Fibroblast of skin of back (primary cell): ENCODE results near the gene TMC8. TPM values are rescaled to one million over a fixed set of nuclear protein-coding genes. Genes with fewer than 3 reads are reported as not detected.
"Not testable (repeated sequence)": the region's sequence is repeated elsewhere in the genome, so short reads cannot be mapped to it uniquely, and the experiment has no call there.

Experiments
- DNase-seq: peaks from one replicate; pipeline ENCODE4 v3.0.0-alpha.2; 2013
- polyA plus RNA-seq, 2 experiments: library from polyadenylated mRNA; unstranded; fragments of 120-200 nt; gene quantifications; one replicate each; pipeline ENCODE4 v1.2.1, GENCODE V29; 2013; ENCODE audit not compliant: insufficient read length in 2 of 2

TMC8 gene, protein sequence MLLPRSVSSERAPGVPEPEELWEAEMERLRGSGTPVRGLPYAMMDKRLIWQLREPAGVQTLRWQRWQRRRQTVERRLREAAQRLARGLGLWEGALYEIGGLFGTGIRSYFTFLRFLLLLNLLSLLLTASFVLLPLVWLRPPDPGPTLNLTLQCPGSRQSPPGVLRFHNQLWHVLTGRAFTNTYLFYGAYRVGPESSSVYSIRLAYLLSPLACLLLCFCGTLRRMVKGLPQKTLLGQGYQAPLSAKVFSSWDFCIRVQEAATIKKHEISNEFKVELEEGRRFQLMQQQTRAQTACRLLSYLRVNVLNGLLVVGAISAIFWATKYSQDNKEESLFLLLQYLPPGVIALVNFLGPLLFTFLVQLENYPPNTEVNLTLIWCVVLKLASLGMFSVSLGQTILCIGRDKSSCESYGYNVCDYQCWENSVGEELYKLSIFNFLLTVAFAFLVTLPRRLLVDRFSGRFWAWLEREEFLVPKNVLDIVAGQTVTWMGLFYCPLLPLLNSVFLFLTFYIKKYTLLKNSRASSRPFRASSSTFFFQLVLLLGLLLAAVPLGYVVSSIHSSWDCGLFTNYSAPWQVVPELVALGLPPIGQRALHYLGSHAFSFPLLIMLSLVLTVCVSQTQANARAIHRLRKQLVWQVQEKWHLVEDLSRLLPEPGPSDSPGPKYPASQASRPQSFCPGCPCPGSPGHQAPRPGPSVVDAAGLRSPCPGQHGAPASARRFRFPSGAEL
- not detected for polyA plus RNA-seq (2013, experiment 1 of 2; ENCODE audit: insufficient read length)
- polyA plus RNA-seq (2013, experiment 2 of 2; ENCODE audit: insufficient read length), result not detected

DNA sequence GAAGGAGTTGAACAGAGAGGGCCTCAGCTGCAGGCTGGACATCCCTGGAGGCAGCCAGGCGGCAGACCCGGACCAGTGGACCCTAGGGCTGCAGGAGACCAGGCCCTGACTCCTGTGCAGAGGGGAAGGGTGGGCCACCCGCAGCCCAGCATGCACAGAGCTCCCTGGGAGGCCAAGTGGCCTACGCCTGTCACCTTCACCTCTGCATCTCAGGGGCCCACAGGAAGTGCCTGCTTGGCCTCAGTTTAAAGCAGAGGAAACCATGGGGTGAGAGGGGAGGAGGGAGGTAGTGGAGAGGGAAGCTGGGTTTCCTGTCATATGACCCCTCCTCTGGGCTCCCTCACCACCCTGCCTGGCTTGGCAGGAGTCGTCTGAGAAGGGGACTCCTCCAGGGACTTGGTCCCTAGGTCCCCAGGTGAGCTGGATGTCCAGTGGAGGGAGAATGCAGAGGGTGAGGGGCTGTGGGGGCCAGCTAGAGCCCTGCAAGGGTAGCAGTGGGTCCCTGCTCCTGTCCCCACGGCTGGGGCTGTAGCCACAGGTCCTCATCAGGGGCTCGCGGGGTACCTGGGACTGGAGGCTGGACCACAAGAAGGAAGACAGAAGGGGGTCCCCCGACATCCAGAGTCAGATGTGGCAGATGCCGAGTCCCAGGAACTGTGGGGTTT, at the start of gene TMC8:
TMC8 (plus strand) TSS at position 335 of the 665 bp plus-strand sequence. CDS start 818 bp downstream, outside the sequence.
- DNase-seq, result no peak

DNA sequence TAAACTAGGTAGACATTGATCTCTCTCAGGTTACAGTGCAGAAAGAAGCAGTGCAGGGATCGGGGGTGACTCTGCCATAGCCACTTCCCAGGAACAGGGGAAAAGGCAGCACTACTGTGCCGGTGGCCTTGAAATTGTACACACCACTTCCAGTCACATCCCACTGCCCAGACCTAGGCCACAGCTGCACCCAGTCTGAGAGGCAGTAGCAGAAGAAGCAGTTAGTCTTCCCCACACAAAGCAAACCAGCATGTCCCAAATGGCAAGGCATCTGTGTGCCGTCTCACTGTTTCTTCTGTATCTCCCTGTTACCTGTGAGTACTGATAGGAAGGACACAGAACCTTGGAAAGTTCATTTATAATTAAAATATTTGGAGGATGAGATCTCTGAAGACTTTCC, 49.0 kb upstream of the TMC8 start:
- no peak for DNase-seq

DNA sequence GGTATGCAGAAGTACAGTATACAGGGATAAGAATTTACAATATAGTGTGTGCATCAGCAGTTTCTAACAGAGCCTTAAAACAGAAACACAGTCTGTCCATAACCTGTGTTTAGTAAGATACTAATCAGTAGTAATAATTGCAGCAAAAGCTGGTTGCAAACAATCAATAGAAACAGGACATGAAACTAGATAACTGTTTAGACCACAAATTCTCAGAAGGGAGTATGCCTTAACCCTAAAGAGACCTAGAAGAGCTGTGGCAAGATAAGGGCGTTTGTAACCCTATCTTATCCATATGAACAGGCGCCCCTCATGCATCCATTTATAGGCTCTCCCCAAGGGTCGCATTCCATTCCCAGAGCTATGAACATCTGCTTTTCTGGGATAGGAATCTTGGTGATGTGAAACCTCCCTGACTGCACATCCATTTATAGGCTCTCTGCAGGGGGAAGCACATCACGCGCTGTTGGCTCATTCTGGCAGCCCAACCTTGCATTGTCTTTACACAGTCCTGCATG, 48.2 kb upstream of the TMC8 start:
- not testable (repeated sequence) for DNase-seq

DNA sequence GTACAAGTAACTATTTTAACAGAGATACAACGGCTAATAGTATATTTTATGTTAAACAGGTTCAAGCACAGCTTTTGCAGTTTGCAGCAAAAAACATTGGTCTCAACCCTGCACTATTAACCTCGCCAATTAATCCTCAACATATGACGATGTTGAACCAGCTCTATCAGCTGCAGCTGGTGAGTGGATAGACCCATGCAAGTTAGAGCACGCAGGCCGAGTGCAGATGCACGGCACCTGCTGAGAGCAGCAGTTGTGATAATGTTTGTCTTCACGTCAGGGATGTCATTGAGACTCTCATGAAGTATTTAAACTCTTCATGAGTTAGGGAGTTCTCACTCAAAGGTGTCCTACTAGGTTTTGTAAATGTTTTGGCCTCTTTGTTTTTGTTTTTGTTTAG, 47.6 kb upstream of the TMC8 start:
- no peak for DNase-seq

DNA sequence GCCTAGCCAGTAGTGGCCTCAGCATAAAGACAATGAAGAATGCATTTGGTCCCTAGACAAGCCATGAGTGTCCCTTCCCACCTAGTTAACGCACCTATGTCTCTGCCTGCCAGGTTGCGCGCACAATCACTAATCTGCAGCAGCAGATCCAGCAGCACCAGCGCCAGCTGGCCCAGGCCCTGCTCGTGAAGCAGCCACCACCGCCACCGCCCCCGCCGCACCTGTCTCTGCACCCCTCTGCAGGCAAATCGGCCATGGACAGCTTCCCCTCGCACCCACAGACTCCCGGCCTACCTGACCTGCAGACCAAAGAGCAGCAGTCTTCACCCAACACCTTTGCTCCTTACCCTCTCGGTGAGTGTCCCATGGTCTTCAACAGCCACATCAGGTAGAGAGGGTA, 43.8 kb upstream of the TMC8 start:
- no peak for DNase-seq

DNA sequence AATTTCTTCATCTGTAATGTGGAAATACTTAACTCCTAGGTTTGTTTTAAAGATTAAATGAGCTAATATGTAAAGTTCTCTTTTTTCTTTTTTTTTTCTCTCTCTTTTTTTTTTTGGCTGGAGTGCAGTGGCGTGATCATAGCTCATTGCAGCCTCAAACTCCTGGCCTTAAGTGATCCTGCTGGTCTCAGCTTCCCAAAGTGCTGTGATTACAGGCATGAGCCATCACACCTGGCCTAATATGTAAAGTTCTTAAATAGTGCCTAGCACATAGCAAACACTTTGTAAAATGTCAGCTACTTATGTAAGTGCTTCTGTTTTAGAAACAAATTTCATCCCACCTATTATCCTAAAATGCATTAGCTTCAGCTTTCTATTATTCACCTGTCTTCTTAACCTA, 42.0 kb upstream of the TMC8 start:
- no peak for DNase-seq

DNA sequence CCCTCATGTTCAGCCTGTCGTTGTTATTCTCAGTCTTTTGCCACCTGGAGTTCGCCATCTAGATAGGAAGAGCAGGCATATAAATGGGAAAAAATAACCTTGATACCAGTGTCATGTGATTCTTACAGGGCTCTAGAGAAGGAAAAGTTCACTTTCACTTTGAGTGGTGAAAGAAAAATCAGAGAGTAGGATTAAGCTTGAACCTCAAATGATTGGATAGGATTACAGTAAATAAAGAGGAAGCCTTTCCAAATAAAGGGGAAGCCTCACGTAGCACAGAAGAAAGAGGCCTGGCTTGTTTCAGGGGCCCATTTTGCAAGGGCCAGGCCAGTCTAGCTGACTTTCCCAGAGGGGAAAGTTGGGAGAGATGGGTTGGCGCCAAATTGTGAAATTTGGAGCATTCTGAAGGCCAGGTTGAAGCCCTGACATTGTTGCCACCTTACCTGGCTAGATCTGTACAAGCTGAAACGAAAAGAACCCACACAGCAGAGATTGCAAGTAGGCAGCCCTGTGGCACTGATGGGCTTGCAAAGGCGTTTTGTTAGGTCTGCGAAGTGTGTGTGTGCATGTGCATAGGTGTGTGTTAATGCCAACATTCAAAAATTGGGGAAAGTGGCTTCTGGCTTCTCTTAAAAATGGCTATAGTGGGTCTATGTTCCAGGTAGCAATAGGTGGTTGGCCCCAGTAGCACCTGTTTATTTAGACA, 40.8 kb upstream of the TMC8 start:
- no peak for DNase-seq

DNA sequence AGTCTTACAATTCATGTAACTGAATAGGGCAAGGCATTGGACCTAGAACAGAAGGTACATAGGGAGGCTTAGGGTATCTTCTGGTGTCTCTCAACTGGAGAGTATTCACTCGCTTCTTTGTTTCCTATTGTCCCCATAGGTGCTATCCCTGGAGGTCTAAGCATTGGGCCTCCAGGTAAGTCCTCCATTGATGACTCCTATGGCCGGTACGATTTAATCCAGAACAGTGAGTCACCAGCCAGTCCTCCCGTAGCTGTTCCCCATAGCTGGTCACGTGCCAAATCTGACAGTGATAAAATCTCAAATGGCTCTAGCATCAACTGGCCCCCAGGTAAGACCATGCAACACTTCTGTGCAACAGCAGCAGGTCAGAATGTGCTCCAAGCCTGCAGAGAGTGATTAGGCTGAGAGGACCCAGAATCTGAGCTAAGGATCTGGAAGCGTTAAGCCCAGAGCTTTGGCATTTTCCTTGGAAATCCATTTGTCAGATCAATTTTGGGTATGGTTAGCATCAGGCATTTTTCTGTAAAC, 37.7 kb upstream of the TMC8 start:
- DNase-seq, result no peak

DNA sequence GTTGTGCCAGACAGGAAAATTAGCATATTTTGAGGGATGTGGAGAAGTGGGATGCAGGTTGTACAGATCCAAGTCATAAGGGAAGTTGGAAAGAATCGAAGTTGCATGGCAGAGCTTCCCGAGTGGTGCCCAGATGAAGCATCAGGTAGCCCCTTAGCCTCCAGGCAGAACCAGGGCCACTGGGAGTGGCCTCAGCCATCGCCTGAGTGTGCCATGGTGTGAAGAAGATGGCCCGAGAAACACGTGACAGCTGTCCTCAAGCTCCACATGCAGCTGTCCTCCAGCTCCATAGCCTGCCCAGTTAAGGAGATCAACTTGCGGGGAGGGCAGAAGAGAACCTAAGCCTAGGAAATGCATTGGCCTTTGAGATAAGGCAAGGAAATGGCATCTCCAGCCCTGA, 35.5 kb upstream of the TMC8 start:
- DNase-seq, result no peak

DNA sequence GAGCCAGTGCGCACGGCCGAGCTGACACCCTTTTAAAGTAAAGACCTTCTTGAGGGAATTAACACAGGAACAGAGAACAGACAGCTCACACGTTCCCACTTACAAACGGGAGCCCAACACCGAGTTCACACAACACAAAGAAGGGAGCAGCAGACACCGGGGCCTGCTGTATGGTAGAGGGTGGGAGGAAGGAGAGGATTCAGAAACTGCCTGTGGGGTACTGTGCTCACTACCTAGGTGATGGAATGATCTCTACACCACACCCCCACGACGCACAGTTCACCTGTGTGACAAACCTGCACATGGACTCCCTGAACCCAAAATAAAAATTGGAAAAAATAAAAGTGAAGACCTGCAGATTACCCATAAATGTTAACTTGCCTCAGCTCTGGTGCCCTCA, 34.5 kb upstream of the TMC8 start:
- no peak for DNase-seq

DNA sequence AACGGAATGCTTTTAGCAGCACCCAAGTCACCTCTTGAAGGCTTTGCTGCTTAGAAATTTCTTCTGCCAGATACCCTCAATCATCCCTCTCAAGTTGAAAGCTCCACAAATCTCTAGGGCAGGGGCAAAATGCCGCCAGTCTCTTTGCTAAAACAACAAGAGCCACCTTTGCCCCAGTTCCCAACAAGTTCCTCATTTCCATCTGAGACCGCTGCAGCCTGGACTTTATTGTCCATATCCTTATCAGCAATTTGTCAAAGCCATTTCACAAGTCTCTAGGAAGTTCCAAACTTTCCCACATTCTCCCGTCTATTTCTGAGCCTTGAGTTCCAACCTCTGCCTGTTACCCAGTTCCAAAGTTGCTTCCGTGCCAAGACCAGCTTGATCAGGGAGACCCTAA, 29.5 kb upstream of the TMC8 start:
- DNase-seq, result no peak

DNA sequence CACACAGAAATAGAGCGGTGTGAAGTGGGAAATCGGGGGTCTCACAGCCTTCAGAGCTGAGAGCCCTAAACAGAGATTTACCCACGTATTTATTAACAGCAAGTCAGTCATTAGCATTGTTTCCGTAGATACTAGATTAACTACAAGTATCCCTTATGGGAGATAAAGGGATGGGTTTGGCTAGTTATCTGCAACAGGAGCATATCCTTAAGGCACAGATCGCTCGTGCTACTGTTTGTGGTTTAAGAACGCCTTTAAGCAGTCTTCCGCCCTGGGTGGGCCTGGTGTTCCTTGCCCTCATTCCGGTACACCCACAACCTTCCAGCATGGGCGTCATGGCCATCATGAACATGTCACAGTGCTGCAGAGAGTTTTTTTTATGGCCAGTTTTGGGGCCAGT, 29.0 kb upstream of the TMC8 start:
- no peak for DNase-seq

DNA sequence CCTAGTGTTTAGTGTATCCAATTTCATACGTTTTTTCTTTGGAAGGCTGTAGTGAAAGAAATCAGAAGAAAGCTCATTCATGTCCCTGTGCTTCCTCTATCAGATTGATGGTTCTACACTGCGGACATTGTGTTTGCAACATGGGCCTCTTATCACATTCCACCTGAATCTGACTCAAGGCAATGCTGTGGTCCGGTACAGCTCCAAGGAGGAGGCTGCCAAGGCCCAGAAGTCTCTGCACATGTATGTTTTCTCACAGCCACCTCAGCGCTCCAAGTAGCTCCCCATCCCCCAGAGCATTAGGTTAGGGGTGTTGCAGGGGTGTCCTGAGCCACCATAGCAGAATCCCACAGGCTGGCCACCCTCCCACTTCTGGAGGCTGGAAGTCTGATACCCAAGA, 27.3 kb upstream of the TMC8 start:
- DNase-seq, result no peak

DNA sequence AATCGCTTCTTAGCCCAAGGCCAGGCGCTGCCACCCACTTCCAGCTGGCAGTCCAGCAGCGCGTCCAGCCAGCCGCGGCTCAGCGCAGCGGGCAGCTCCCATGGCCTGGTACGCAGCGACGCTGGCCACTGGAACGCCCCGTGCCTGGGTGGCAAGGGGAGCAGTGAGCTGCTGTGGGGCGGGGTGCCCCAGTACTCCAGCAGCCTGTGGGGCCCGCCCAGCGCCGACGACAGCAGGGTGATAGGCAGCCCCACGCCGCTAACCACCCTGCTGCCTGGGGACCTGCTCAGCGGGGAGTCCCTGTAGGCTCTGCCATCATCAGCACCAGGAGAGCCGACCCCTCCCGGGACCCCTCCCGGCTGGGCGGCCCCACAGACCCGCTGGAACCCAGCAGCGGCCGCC, 26.0 kb upstream of the TMC8 start:
- no peak for DNase-seq

DNA sequence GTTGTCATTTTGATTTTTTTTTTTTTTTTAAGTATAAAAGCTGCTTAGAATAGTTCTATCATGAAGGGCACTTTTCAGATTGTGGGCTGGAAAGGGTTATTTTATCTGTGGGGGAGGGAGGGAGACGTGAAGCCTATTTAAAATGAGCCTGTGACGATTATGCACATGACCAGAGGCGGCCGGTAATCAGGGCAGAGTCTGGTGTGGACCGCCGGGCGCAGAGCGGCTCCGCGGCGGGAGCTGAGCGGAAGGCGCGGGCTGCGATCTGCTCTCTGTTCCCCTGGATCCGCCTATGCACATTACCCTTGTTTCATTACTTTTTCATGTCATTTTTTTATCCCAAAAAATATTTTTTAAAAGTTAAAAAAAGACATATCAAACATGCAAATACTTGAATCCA, 25.5 kb upstream of the TMC8 start:
- no peak for DNase-seq

DNA sequence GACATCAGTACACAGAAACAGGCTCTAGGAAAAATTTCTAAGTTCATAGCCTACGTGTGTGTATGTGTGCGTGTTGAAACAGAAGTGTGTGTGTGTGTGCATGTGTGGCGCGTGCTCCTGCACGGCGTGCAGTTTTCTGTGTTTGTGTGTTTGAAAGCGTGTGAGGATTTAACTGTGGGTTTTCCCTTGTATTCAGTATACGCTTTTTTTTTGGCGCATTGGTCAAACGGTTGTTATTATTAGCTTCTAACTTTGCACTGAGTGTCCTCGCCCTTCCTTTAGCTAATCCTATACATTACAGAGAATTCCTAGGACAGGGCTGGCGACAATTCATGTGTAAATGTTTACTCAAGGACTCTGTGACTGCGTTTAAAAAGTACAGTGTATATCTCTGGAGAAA, 25.0 kb upstream of the TMC8 start:
- DNase-seq, result no peak

DNA sequence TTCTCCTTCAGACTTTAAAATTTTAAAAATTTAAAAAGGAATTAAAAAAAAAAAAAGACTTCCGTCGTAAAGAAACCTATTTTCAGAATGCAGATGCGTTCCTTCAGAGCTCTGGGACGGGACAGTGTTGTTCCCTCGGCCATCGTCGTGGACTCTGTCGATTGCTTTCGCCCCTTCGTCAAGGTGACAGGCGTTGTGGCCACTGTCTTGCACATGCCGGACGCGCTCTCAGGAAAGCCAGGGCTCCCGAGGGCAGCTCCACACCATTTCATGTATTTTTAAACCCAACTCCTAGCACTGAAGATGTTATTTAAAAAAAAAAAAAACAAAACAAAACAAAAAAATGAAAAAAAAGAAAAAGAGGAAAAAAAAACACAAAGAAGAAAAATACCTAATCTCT, 24.4 kb upstream of the TMC8 start:
- DNase-seq, result no peak

DNA sequence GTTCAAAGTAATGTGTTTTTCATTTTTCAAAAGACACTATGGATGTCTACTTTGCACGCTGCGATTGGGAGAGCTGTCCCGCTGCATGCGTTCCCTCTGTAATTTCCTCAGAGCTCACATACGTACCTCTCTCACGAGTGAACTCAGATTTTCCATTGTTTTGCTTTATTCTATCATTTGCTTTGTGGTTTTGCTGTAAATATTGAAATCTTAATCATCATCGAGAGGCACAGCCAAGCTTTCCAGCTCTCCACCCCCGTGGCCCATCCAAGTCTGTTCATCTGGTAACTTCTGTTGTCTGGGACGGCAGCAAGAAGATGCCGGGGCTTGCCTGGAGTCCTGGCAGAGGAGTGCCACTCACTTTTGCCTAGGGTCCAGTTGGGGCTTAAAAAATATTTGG, 23.1 kb upstream of the TMC8 start:
- DNase-seq, result no peak

DNA sequence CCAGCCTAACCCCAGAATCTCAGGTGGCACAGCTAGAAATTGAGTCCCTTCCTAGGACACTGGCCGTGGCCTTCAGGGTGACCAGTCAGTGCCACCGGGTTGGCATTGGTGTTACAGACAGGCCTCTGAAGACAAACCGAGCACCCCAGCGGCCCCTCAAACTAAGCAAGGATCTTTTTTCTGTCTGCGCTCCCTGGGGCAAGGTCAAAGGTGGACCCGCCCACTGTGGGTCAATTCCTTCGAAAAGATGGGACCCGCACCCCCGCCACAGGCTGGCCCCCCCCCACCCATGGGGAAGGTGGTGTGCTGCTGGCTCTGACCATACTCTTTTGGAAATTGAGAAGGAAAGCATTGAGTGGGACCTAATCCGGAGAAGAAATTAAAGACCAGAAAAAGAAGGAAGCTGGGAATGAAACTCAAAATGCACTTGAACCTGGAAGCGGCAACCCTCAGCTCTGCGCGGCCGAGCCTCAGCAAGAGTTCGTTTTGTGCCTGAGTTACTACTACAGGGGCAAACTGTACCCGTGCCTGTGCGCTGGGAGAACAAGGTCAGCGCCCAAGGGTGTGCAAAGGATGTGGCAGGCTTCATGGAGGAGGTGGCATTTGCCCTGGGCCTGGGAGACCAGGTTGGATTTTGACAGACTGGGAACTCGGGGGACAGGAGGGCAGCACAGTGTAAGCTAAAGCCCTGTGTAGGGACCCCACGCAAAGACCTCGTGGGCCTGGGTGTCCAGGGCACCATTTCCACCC, 22.4 kb upstream of the TMC8 start:
- no peak for DNase-seq

DNA sequence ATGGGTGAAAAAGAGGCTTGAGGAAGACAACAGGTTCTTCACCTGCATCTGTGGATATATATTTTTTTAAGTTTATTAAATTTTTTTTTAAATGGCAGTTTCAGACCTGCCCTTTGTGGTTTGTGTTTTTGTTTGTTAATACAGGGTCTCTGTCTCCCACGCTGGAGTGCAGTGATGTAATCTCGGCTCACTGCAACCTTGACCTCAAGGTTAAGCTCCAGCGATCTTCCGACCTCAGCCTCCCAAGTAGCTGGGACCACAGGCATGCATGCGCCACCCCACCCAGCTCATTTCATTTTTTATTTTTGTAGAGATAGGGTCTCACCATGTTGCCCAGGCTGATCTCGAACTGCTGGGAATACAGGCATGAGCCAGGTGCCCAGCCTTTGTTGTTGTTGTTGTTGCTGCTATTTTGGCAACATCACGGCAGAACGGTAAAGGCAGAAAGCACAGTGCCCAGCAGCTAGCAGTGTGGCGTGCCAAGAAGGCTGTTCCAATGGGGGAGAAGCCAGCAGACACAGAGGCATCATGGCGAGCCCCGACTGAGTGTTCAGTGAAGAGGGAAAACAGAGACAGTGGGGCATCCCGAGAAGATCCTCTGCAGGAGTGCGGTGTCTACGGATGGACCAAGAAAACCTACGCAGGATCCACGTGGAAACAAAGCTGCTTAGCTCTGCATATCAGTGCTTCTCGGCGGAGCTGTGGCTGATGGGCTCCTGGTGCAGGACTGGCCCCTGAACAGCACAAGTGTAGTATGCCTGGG, 21.7 kb upstream of the TMC8 start:
- DNase-seq, result no peak

DNA sequence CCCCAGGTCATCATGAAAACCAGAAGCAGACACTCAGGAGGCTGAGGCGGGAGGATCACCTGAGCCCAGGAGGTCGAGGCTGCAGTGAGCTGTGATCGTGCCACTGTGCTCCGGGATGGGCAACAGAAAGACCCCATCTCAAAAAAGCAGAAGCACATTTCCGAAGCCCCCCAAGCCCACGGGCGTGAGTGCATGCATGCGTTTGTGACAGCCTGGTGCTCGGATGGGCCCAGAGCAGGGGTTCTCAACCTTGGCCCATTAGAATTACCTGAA, 21.1 kb upstream of the TMC8 start:
- no peak for DNase-seq
